Central memory CD8-positive, alpha-beta T cell (primary cell): Measurements from ENCODE around the gene OR7G3.

Experiments
- ATAC-seq: fragments of 150-1000 bp; cut with Tn5 transposase; replicated peaks from 2 replicates; pipeline ENCODE4 v1.10.0; 2022; ENCODE audit warnings: mild to moderate bottlenecking, moderate FRiP score, moderate number of reproducible peaks; ENCODE audit not compliant: poor library complexity, severe bottlenecking; ENCODE audit errors: extremely low read depth
- DNase-seq, 2 donors: peaks; one replicate each; pipeline ENCODE4 v3.0.0; 2021; ENCODE audit warnings: low spot score in 2 of 2
- H3K27ac Mint-ChIP-seq: one replicate; pipeline ENCODE4 v1.8.0; 2022; ENCODE audit warnings: low read depth, mild to moderate bottlenecking, moderate library complexity, mixed read lengths
- H3K27me3 Mint-ChIP-seq: one replicate; pipeline ENCODE4 v1.8.0; 2022; ENCODE audit warnings: mixed read lengths
- H3K36me3 Mint-ChIP-seq: one replicate; pipeline ENCODE4 v1.8.0; 2022; ENCODE audit warnings: mild to moderate bottlenecking, moderate library complexity, mixed read lengths; ENCODE audit not compliant: insufficient read depth
- H3K4me1 Mint-ChIP-seq: one replicate; pipeline ENCODE4 v1.8.0; 2022; ENCODE audit warnings: mixed read lengths
- H3K4me3 Mint-ChIP-seq: one replicate; pipeline ENCODE4 v1.8.0; 2022; ENCODE audit warnings: mild to moderate bottlenecking, moderate library complexity, mixed read lengths
- H3K9me3 Mint-ChIP-seq: one replicate; pipeline ENCODE4 v1.8.0; 2022; ENCODE audit warnings: mixed read lengths

Gene OR7G3

GRCh38 chr19:9076901-9077300, 49.8 kb downstream of the OR7G3 start:
- no peaks in the 10 kb centered on the region for H3K36me3 Mint-ChIP-seq
- no peaks in the 10 kb centered on the region for H3K27me3 Mint-ChIP-seq
- no peaks in the 10 kb centered on the region for H3K9me3 Mint-ChIP-seq
- ATAC-seq (no peak), DNase-seq (no peak)
- no peak overlapping the region for H3K27ac Mint-ChIP-seq
- no peaks in the 10 kb centered on the region for H3K4me1 Mint-ChIP-seq
- no peak overlapping the region for H3K4me3 Mint-ChIP-seq
